Panc1 (cell line): ENCODE results near the gene KCNN3. TPM values are rescaled to one million over a fixed set of nuclear protein-coding genes. Genes with fewer than 3 reads are reported as not detected.

Experiments used
- ATAC-seq: fragments of 200-7000 bp; cut with Tn5 transposase; 2 replicates; pipeline ENCODE4 v1.9.1; 2020; ENCODE audit warnings: mild to moderate bottlenecking, moderate library complexity
- BruUV-seq: library from RNA; stranded (reverse); fragments of 400-500 nt; replicated peaks from 2 replicates; lab custom pipeline; 2021; lab: Mats Ljungman, UMichigan
- CTCF ChIA-PET: fragments of 300-600 bp; sonication (Branson Sonifier 250); formaldehyde crosslinking; loops from one replicate; lab custom pipeline; 2022; ENCODE audit warnings: antibody characterized with exemption; lab: Charles Lee
- POLR2A ChIA-PET: fragments of 300-600 bp; sonication (Branson Sonifier 250); formaldehyde crosslinking; loops from one replicate; lab custom pipeline; 2022; ENCODE audit warnings: antibody characterized with exemption; lab: Charles Lee
- DNase-seq: peaks from one replicate; pipeline ENCODE4 v3.0.0-alpha.2; 2010; ENCODE audit warnings: low read depth, low spot score
- H3K27ac ChIP-seq: 2 replicates; pipeline ENCODE4 v1.5.1; 2011; ENCODE audit warnings: mild to moderate bottlenecking, low read length, inconsistent platforms
- H3K27me3 ChIP-seq: fragments of 200-500 bp; sonication (Bioruptor generic); 2 replicates; pipeline ENCODE4 v1.6.0; 2014; ENCODE audit warnings: low read length, inconsistent platforms; ENCODE audit not compliant: control insufficient read depth, insufficient read depth
- H3K36me3 ChIP-seq: fragments of 200-500 bp; sonication (Bioruptor generic); 2 replicates; pipeline ENCODE4 v1.5.1; 2014; ENCODE audit warnings: inconsistent platforms, mild to moderate bottlenecking, low read length, moderate library complexity; ENCODE audit not compliant: control insufficient read depth, insufficient read depth
- H3K4me1 ChIP-seq: 2 replicates; pipeline ENCODE4 v1.5.1; 2011; ENCODE audit warnings: inconsistent platforms, mild to moderate bottlenecking, low read length, moderate library complexity; ENCODE audit not compliant: control insufficient read depth, insufficient read depth
- H3K4me3 ChIP-seq, 2 experiments: 2 replicates each; pipeline ENCODE4 v1.5.1; 2011 to 2012; ENCODE audit warnings: low read depth in 2 of 2, low read length in 2 of 2, mild to moderate bottlenecking in 2 of 2, inconsistent platforms in 1 of 2, moderate library complexity in 1 of 2
- H3K9me3 ChIP-seq: fragments of 200-500 bp; sonication (Bioruptor generic); 2 replicates; pipeline ENCODE4 v1.5.1; 2014; ENCODE audit warnings: low read depth, mild to moderate bottlenecking, inconsistent platforms, low read length, moderate library complexity; ENCODE audit not compliant: control insufficient read depth, insufficient read depth
- POLR2AphosphoS5 ChIP-seq: IDR thresholded peaks from 2 replicates; pipeline ENCODE4 v1.6.1; 2012; ENCODE audit warnings: mild to moderate bottlenecking, low read depth, low read length, moderate library complexity
- SIN3A ChIP-seq: IDR thresholded peaks from 2 replicates; pipeline ENCODE4 v1.6.1; 2012; ENCODE audit warnings: low read depth, mild to moderate bottlenecking, low read length, moderate library complexity, borderline replicate concordance; ENCODE audit not compliant: insufficient read depth
- TCF7L2 ChIP-seq: IDR thresholded peaks from 2 replicates; pipeline ENCODE4 v1.6.1; 2011; ENCODE audit warnings: mild to moderate bottlenecking, low read depth, low read length, inconsistent platforms
- in situ Hi-C: cut with HindIII; loops from 2 replicates; pipeline ENCODE4 v1.10.0; 2016; ENCODE audit warnings: low sequenced_read_pairs, low pct_unique_long_range_greater_than_20kb
- intact Hi-C: fragments of 100-400 bp; cut with micrococcal nuclease; formaldehyde crosslinking; loops from one replicate; pipeline ENCODE4 v1.10.0; 2022; ENCODE audit not compliant: unreplicated experiment
- total RNA-seq: library from RNA; stranded (reverse); gene quantifications from one replicate; pipeline ENCODE4 v1.2.1, GENCODE V29; 2021; ENCODE audit not compliant: unreplicated experiment
- TF ChIP-seq, protein P1 (sequence below): fragments of 450-650 bp; IDR thresholded peaks from 2 replicates; pipeline ENCODE4 v1.5.1; 2017; ENCODE audit warnings: mild to moderate bottlenecking
- TF ChIP-seq, protein P2 (sequence below), 2 experiments: IDR thresholded peaks; 2 replicates each; pipeline ENCODE4 v1.6.1; 2011 to 2012; ENCODE audit warnings: low read depth in 2 of 2, control low read depth in 1 of 2, low read length in 1 of 2, mild to moderate bottlenecking in 1 of 2, moderate library complexity in 1 of 2; ENCODE audit not compliant: insufficient read depth in 1 of 2

The KCNN3 gene
- total RNA-seq, 1 experiment from 2014 or later: 0.05 TPM

DNA sequence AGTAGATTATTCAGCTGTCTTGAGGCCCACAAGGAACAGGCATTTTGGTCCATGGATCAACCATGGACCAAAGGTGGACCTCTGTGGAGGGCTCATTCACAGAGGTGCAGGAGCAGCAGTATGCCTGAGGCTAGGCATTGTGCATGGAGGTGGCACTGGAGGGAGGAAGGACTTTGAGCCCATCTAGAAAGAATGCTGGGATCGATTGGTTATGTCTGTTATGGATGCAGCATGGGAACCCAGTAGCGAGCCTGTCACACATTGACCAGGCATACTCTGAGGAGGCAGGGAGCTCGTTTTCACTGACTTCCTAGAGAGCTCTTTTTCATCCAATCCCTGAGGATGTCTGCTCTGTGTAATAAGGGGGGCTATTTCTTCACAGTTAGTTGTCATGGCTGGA, 75.5 kb downstream of the KCNN3 start:
- Histone ChIP-seq H3K4me3 (no peak overlapping the region), H3K36me3 (no peaks in the 10 kb centered on the region), H3K4me1 (no peaks in the 10 kb centered on the region), H3K27ac (no peak overlapping the region), H3K27me3 (peaks cover 19% of the 10 kb centered on the region), H3K9me3 (no peaks in the 10 kb centered on the region)
- CTCF ChIA-PET: interaction anchor here (0.5 kb wide), 1 partner anchor 48 kb away, joined by 3 read pairs; no protein-coding TSS in a partner anchor
- in situ Hi-C loops (no loop called here), intact Hi-C loops (no loop called here)
- no TSS peak for BruUV-seq
- ATAC-seq (no peak), DNase-seq (no peak)
- POLR2A ChIA-PET: no interaction called here
- TF ChIP-seq SIN3A (no peak), POLR2AphosphoS5 (no peak), TCF7L2 (no peak)
- TF ChIP-seq, protein P1, sequence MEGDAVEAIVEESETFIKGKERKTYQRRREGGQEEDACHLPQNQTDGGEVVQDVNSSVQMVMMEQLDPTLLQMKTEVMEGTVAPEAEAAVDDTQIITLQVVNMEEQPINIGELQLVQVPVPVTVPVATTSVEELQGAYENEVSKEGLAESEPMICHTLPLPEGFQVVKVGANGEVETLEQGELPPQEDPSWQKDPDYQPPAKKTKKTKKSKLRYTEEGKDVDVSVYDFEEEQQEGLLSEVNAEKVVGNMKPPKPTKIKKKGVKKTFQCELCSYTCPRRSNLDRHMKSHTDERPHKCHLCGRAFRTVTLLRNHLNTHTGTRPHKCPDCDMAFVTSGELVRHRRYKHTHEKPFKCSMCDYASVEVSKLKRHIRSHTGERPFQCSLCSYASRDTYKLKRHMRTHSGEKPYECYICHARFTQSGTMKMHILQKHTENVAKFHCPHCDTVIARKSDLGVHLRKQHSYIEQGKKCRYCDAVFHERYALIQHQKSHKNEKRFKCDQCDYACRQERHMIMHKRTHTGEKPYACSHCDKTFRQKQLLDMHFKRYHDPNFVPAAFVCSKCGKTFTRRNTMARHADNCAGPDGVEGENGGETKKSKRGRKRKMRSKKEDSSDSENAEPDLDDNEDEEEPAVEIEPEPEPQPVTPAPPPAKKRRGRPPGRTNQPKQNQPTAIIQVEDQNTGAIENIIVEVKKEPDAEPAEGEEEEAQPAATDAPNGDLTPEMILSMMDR: no peak
- TF ChIP-seq, protein P2, sequence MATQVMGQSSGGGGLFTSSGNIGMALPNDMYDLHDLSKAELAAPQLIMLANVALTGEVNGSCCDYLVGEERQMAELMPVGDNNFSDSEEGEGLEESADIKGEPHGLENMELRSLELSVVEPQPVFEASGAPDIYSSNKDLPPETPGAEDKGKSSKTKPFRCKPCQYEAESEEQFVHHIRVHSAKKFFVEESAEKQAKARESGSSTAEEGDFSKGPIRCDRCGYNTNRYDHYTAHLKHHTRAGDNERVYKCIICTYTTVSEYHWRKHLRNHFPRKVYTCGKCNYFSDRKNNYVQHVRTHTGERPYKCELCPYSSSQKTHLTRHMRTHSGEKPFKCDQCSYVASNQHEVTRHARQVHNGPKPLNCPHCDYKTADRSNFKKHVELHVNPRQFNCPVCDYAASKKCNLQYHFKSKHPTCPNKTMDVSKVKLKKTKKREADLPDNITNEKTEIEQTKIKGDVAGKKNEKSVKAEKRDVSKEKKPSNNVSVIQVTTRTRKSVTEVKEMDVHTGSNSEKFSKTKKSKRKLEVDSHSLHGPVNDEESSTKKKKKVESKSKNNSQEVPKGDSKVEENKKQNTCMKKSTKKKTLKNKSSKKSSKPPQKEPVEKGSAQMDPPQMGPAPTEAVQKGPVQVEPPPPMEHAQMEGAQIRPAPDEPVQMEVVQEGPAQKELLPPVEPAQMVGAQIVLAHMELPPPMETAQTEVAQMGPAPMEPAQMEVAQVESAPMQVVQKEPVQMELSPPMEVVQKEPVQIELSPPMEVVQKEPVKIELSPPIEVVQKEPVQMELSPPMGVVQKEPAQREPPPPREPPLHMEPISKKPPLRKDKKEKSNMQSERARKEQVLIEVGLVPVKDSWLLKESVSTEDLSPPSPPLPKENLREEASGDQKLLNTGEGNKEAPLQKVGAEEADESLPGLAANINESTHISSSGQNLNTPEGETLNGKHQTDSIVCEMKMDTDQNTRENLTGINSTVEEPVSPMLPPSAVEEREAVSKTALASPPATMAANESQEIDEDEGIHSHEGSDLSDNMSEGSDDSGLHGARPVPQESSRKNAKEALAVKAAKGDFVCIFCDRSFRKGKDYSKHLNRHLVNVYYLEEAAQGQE (IDR thresholded peaks at IDR 0.05; ENCODE audit: insufficient read depth in 1 of 2, low read depth in 2 of 2, low read length in 1 of 2): no peak

- CTCF ChIA-PET: no interaction called here
- no peaks in the 10 kb centered on the region for H3K4me1 ChIP-seq
- H3K4me3 ChIP-seq: no peak overlapping the region
- peaks cover 19% of the 10 kb centered on the region for H3K27me3 ChIP-seq
- no peaks in the 10 kb centered on the region for H3K36me3 ChIP-seq
- no peak for DNase-seq
- no peak overlapping the region for H3K27ac ChIP-seq
- no peaks in the 10 kb centered on the region for H3K9me3 ChIP-seq
- POLR2A ChIA-PET: no interaction called here
- no TSS peak for BruUV-seq
- intact Hi-C loops (no loop called here), in situ Hi-C loops (no loop called here)
- no peak for ATAC-seq
- TF ChIP-seq, protein P1: no peak
- TF ChIP-seq POLR2AphosphoS5: no peak
- no peak for TF ChIP-seq TCF7L2
- TF ChIP-seq, protein P2 (IDR thresholded peaks at IDR 0.05; ENCODE audit: insufficient read depth in 1 of 2, low read depth in 2 of 2, low read length in 1 of 2): no peak
- TF ChIP-seq SIN3A: no peak
Observed at GRCh38 chr1:154793685-154794084, 76.4 kb downstream of the KCNN3 start.
